Measurements from ENCODE around the gene PAAF1. TPM values are rescaled to one million over a fixed set of nuclear protein-coding genes. Genes with fewer than 3 reads are reported as not detected.

PAAF1 gene, protein sequence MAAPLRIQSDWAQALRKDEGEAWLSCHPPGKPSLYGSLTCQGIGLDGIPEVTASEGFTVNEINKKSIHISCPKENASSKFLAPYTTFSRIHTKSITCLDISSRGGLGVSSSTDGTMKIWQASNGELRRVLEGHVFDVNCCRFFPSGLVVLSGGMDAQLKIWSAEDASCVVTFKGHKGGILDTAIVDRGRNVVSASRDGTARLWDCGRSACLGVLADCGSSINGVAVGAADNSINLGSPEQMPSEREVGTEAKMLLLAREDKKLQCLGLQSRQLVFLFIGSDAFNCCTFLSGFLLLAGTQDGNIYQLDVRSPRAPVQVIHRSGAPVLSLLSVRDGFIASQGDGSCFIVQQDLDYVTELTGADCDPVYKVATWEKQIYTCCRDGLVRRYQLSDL
- 10 to 100 TPM; 16.7 to 20.7 (median 19.6) TPM for total RNA-seq
- polyA plus RNA-seq = 10 to 100 TPM; 10.9 to 15.6 (median 12.3) TPM

DNA sequence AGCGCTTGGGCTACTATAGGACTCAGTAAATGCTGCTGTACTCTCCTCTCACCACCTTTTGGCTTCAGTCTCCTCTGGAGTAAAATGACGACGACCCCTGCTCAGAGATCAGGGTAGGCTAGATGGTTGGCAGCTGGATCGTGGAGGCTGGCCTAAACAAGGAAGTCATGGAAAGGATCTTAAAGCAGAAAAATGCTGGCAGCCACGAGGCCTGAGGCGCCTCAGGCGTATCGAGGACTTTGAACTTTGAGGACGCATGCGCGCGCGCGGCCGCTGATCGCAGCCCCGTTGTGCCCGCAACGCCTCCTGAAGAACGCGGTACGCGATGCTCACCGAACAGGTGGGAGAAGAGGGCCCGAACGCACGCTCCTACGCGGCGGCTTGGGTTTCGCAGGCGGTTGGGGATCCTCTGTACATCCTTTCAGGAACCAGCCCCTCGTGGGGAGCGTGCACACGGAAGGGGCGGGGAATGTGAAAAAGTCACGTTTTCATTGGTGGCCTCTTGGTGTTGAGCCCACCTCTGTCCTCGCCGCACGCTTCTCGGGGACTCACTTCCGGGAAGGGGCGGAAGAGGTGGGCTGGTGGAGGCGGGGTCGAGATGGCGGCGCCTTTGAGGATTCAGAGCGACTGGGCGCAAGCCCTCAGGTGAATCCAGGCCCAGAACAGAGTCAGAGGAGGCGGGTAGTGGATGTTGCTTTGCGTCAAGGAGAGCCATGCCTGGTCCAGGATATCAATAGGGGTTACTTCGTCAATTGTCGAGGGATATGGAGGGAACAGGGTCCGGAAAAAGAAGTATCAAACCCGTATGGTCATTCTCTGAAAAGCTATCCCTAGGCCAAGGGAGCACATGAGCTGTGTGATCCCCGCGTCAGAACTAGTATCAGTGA lies at the start of gene PAAF1, which contains the start of gene COA4:
PAAF1 (plus strand) TSS at position 576 of the 887 bp plus-strand sequence; CDS start at position 599, 23 bp downstream.
COA4 (minus strand) TSS at position 423 of the 887 bp plus-strand sequence. CDS start 3,468 bp downstream, outside the sequence.
- Histone ChIP-seq H3K27ac (peak within 1 kb of the TSS; percentile 82 to 92 (median 87)), H3K36me3 (peaks cover 5 to 29% (median 13%) of the 10 kb centered on the region in 4 donors), H3K4me1 (peaks cover 0 to 22% (median 17%) of the 10 kb centered on the region in 4 donors), H3K4me3 (peak within 1 kb of the TSS; percentile 69 to 83 (median 76)), H3K9me3 (no peaks in the 10 kb centered on the region), H3K27me3 (no peaks in the 10 kb centered on the region)
- intact Hi-C loops (cut with DNase I) = loop anchor here (2.0 to 5.0 kb wide), 2 partner anchors 89 to 116 kb away; partner anchors contain the start of genes MRPL48 and RAB6A
- peak in 1 of 2 donors; percentile 38 for TF ChIP-seq POLR2A (IDR thresholded peaks at IDR 0.05)
- TF ChIP-seq CTCF (IDR thresholded peaks at IDR 0.05) = no peak
- TF ChIP-seq POLR2AphosphoS5 (IDR thresholded peaks at IDR 0.05) = peak in 3 of 4 donors; percentile 62 to 84 (median 78)
- DNase-seq = peak; percentile 97
- 0% methylated on average over 57 of the region's 57 CpGs for WGBS, 2 donors

- WGBS, 2 donors = 90 to 93% methylated on average over 1 of the region's 1 CpG
- no peak for DNase-seq
- no peak overlapping the region for H3K4me3 ChIP-seq
- no peaks in the 10 kb centered on the region for H3K27me3 ChIP-seq
- intact Hi-C loops (cut with DNase I) = no loop called here
- peaks cover 0 to 73% (median 3%) of the 10 kb centered on the region in 4 donors for H3K36me3 ChIP-seq
- TF ChIP-seq CTCF (IDR thresholded peaks at IDR 0.05) (no peak), POLR2A (IDR thresholded peaks at IDR 0.05) (no peak), EP300 (IDR thresholded peaks at IDR 0.05) (no peak), POLR2AphosphoS5 (IDR thresholded peaks at IDR 0.05) (no peak)
- no peaks in the 10 kb centered on the region for H3K4me1 ChIP-seq
- no peak overlapping the region for H3K27ac ChIP-seq
- H3K9me3 ChIP-seq = no peaks in the 10 kb centered on the region
Observed at GRCh38 chr11:73830261-73830660, 46.5 kb upstream of the PAAF1 start.

- WGBS, 2 donors = 94 to 96% methylated on average over 2 of the region's 2 CpGs
- DNase-seq = no peak
- no peak for TF ChIP-seq POLR2A (IDR thresholded peaks at IDR 0.05)
- TF ChIP-seq EP300 (IDR thresholded peaks at IDR 0.05) = no peak
- TF ChIP-seq POLR2AphosphoS5 (IDR thresholded peaks at IDR 0.05) = no peak
- no peak for TF ChIP-seq CTCF (IDR thresholded peaks at IDR 0.05)
- Histone ChIP-seq H3K27me3 (no peaks in the 10 kb centered on the region), H3K4me3 (no peak overlapping the region), H3K4me1 (no peaks in the 10 kb centered on the region), H3K9me3 (no peaks in the 10 kb centered on the region), H3K27ac (no peak overlapping the region), H3K36me3 (peaks cover 0 to 45% (median 0%) of the 10 kb centered on the region in 4 donors)
- intact Hi-C loops (cut with DNase I) = no loop called here
Observed at GRCh38 chr11:73833067-73833466, 43.7 kb upstream of the PAAF1 start.

DNA sequence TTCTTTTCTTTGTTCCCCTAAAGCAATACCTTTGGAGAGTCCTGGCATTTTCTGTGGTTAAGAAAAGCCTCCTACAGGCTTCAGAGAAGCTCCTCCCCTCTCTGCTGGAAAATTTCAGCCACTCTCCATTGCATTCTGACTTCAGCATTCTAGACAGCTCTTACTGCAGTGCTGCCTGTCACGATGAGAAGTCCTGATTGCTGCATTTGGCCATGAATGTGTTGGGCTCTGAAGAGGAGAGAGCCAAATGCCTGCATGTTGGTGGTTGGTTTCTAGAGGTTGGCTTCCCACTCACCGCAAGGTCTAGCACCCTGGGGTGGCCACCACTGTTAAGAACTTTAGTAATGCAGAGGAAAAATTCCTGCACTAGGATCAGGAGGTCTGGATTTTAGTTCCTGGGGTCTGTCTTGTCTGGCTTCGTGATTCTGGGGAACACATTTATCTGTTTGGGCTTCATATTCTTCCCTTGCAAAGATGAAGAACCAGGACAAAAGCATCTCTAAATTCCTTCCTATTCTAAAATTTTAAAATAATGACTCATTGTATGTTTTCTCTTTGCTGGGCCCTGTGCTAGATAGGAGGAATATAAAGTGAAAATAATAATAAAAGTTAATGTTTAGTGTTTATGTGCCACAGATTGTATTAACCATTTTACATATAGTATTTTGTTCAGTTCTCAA lies 38.2 kb upstream of the PAAF1 start:
- H3K27me3 ChIP-seq = no peaks in the 10 kb centered on the region

More for the DNA sequence above, 38.2 kb upstream of the PAAF1 start:
- 78 to 88% methylated on average over 3 of the region's 3 CpGs for WGBS, 2 donors
- peaks cover 0 to 11% (median 2%) of the 10 kb centered on the region in 4 donors for H3K36me3 ChIP-seq
- H3K27ac ChIP-seq = no peak overlapping the region
- H3K9me3 ChIP-seq = no peaks in the 10 kb centered on the region
- no peak for DNase-seq
- intact Hi-C loops (cut with DNase I) = no loop called here
- H3K4me3 ChIP-seq = no peak overlapping the region
- no peak for TF ChIP-seq POLR2AphosphoS5 (IDR thresholded peaks at IDR 0.05)
- TF ChIP-seq CTCF (IDR thresholded peaks at IDR 0.05) = no peak
- TF ChIP-seq POLR2A (IDR thresholded peaks at IDR 0.05) = no peak
- no peaks in the 10 kb centered on the region for H3K4me1 ChIP-seq

Measured in sigmoid colon (tissue), 7 donors.